CD4-positive, CD25-positive, alpha-beta regulatory T cell (primary cell): Measurements from ENCODE around the gene PITPNM1. TPM values are rescaled to one million over a fixed set of nuclear protein-coding genes. Genes with fewer than 3 reads are reported as not detected.

Experiments
- ATAC-seq, 2 donors: fragments of 150-1000 bp; cut with Tn5 transposase; one replicate each; pipeline ENCODE4 v1.10.0; 2021; ENCODE audit warnings: low read depth in 2 of 2, moderate number of reproducible peaks in 2 of 2, moderate library complexity in 1 of 2
- DNase-seq, 3 donors: peaks; one replicate each; pipeline versions ENCODE4 v3.0.0 to v3.0.0-alpha.2; 2012 to 2022; ENCODE audit warnings: mixed read lengths in 1 of 3
- H3K27ac ChIP-seq: one replicate; pipeline ENCODE4 v1.7.0; 2013; ENCODE audit warnings: mild to moderate bottlenecking, low read length; ENCODE audit not compliant: insufficient read depth, poor library complexity, severe bottlenecking
- H3K27me3 ChIP-seq: one replicate; pipeline ENCODE4 v1.7.0; 2013; ENCODE audit warnings: low read length; ENCODE audit not compliant: control insufficient read depth, insufficient read depth
- H3K36me3 ChIP-seq: one replicate; pipeline ENCODE4 v1.7.0; 2013; ENCODE audit warnings: mild to moderate bottlenecking, low read length, moderate library complexity; ENCODE audit not compliant: control insufficient read depth, insufficient read depth
- H3K4me1 ChIP-seq: 2 replicates; pipeline ENCODE4 v1.7.0; 2013; ENCODE audit warnings: mild to moderate bottlenecking, low read length; ENCODE audit not compliant: insufficient read depth, control insufficient read depth, poor library complexity, severe bottlenecking
- H3K4me3 ChIP-seq: one replicate; pipeline ENCODE4 v1.7.0; 2013; ENCODE audit warnings: low read depth, mild to moderate bottlenecking, low read length, moderate library complexity
- H3K9me3 ChIP-seq, 2 experiments: 1 replicate in 1 of 2; 2 replicates in 1 of 2; pipeline ENCODE4 v1.7.0; 2013; ENCODE audit warnings: low read length in 2 of 2, mild to moderate bottlenecking in 1 of 2, moderate library complexity in 1 of 2; ENCODE audit not compliant: control insufficient read depth in 2 of 2
- H3K27ac Mint-ChIP-seq, 3 donors: one replicate each; pipeline ENCODE4 v1.8.0; 2020 to 2022; ENCODE audit warnings: mild to moderate bottlenecking in 3 of 3, mixed read lengths in 3 of 3, moderate library complexity in 2 of 3
- H3K27me3 Mint-ChIP-seq: one replicate; pipeline ENCODE4 v1.8.0; 2022; ENCODE audit warnings: mild to moderate bottlenecking, mixed read lengths
- H3K36me3 Mint-ChIP-seq: one replicate; pipeline ENCODE4 v1.8.0; 2020; ENCODE audit warnings: mixed read lengths
- H3K4me1 Mint-ChIP-seq, 4 donors: one replicate each; pipeline ENCODE4 v1.8.0; 2020 to 2022; ENCODE audit warnings: mixed read lengths in 4 of 4, mild to moderate bottlenecking in 1 of 4
- H3K4me3 Mint-ChIP-seq, 4 donors: one replicate each; pipeline ENCODE4 v1.8.0; 2020 to 2022; ENCODE audit warnings: mild to moderate bottlenecking in 4 of 4, mixed read lengths in 4 of 4, moderate library complexity in 3 of 4
- H3K9me3 Mint-ChIP-seq, 7 donors: one replicate each; pipeline ENCODE4 v1.8.0; 2020 to 2022; ENCODE audit warnings: mixed read lengths in 7 of 7, mild to moderate bottlenecking in 3 of 7, moderate library complexity in 2 of 7
- polyA plus RNA-seq, 4 donors: library from polyadenylated mRNA; unstranded; fragments of 300-500 nt; fragmentation: Illumina TruSeq; gene quantifications; one replicate each; pipeline ENCODE4 v1.2.3, GENCODE V29; 2021
- total RNA-seq: library from RNA; stranded (reverse); gene quantifications from one replicate; pipeline ENCODE4 v1.2.3, GENCODE V29; 2022

Gene PITPNM1
- total and polyA plus RNA-seq, 5 donors from 2014 or later: 15.7 to 116 (median 17.9) TPM

GRCh38 chr11:67493548-67494370 is 11.4 kb downstream of the PITPNM1 start:
- Mint-ChIP-seq H3K9me3 (no peaks in the 10 kb centered on the region), H3K27ac (no peak overlapping the region), H3K36me3 (peaks cover 5% of the 10 kb centered on the region), H3K27me3 (no peaks in the 10 kb centered on the region), H3K4me1 (peaks cover 0 to 17% (median 6%) of the 10 kb centered on the region in 4 donors), H3K4me3 (no peak overlapping the region)
- Histone ChIP-seq H3K27me3 (no peaks in the 10 kb centered on the region), H3K27ac (no peak overlapping the region), H3K4me3 (no peak overlapping the region), H3K4me1 (peaks cover 5% of the 10 kb centered on the region), H3K9me3 (no peaks in the 10 kb centered on the region), H3K36me3 (peaks cover 62% of the 10 kb centered on the region)
- DNase-seq (no peak), ATAC-seq (no peak)

GRCh38 chr11:67492801-67493547 is 12.2 kb downstream of the PITPNM1 start:
- H3K9me3 Mint-ChIP-seq: no peaks in the 10 kb centered on the region
- no peak for ATAC-seq
- DNase-seq: no peak
- H3K9me3 ChIP-seq: no peaks in the 10 kb centered on the region
- no peaks in the 10 kb centered on the region for H3K27me3 ChIP-seq
- peaks cover 0 to 25% (median 10%) of the 10 kb centered on the region in 4 donors for H3K4me1 Mint-ChIP-seq
- peaks cover 3% of the 10 kb centered on the region for H3K27me3 Mint-ChIP-seq
- H3K27ac Mint-ChIP-seq: no peak overlapping the region
- H3K4me3 Mint-ChIP-seq: no peak overlapping the region
- no peak overlapping the region for H3K4me3 ChIP-seq
- peak overlapping the region; percentile 25 for H3K27ac ChIP-seq
- peaks cover 62% of the 10 kb centered on the region for H3K36me3 ChIP-seq
- peaks cover 13% of the 10 kb centered on the region for H3K4me1 ChIP-seq
- H3K36me3 Mint-ChIP-seq: peaks cover 6% of the 10 kb centered on the region

GRCh38 chr11:67492069-67492727 is 13.0 kb downstream of the PITPNM1 start:
- ATAC-seq (no peak), DNase-seq (no peak)
- no peaks in the 10 kb centered on the region for H3K9me3 Mint-ChIP-seq
- H3K4me1 ChIP-seq: peaks cover 21% of the 10 kb centered on the region
- H3K27me3 Mint-ChIP-seq: peaks cover 4% of the 10 kb centered on the region
- no peak overlapping the region for H3K4me3 ChIP-seq
- H3K27ac ChIP-seq: peak overlapping the region; percentile 25
- H3K36me3 ChIP-seq: peaks cover 65% of the 10 kb centered on the region
- no peaks in the 10 kb centered on the region for H3K27me3 ChIP-seq
- no peak overlapping the region for H3K4me3 Mint-ChIP-seq
- no peaks in the 10 kb centered on the region for H3K9me3 ChIP-seq
- H3K27ac Mint-ChIP-seq: no peak overlapping the region
- H3K4me1 Mint-ChIP-seq: peaks cover 0 to 32% (median 17%) of the 10 kb centered on the region in 4 donors
- peaks cover 13% of the 10 kb centered on the region for H3K36me3 Mint-ChIP-seq

- no peak overlapping the region for H3K27ac Mint-ChIP-seq
- peaks cover 0 to 40% (median 22%) of the 10 kb centered on the region in 4 donors for H3K4me1 Mint-ChIP-seq
- peaks cover 13% of the 10 kb centered on the region for H3K36me3 Mint-ChIP-seq
- H3K36me3 ChIP-seq: peaks cover 63% of the 10 kb centered on the region
- H3K4me3 Mint-ChIP-seq: no peak overlapping the region
- H3K9me3 Mint-ChIP-seq: no peaks in the 10 kb centered on the region
- H3K9me3 ChIP-seq: no peaks in the 10 kb centered on the region
- no peaks in the 10 kb centered on the region for H3K27me3 ChIP-seq
- H3K4me1 ChIP-seq: peaks cover 28% of the 10 kb centered on the region
- no peak overlapping the region for H3K27ac ChIP-seq
- DNase-seq (no peak), ATAC-seq (no peak)
- no peak overlapping the region for H3K4me3 ChIP-seq
- H3K27me3 Mint-ChIP-seq: peaks cover 4% of the 10 kb centered on the region
Observed at GRCh38 chr11:67491276-67492068, 13.7 kb downstream of the PITPNM1 start.

GRCh38 chr11:67490727-67491065 is 14.5 kb downstream of the PITPNM1 start:
- peaks cover 4% of the 10 kb centered on the region for H3K27me3 Mint-ChIP-seq
- no peak overlapping the region for H3K4me3 Mint-ChIP-seq
- Histone ChIP-seq H3K4me1 (peaks cover 36% of the 10 kb centered on the region), H3K36me3 (peaks cover 55% of the 10 kb centered on the region), H3K27ac (no peak overlapping the region), H3K27me3 (no peaks in the 10 kb centered on the region), H3K4me3 (no peak overlapping the region), H3K9me3 (no peaks in the 10 kb centered on the region)
- ATAC-seq (no peak), DNase-seq (no peak)
- H3K27ac Mint-ChIP-seq: no peak overlapping the region
- peaks cover 5 to 44% (median 29%) of the 10 kb centered on the region in 4 donors for H3K4me1 Mint-ChIP-seq
- no peaks in the 10 kb centered on the region for H3K9me3 Mint-ChIP-seq
- H3K36me3 Mint-ChIP-seq: peaks cover 18% of the 10 kb centered on the region

- Histone ChIP-seq H3K9me3 (no peaks in the 10 kb centered on the region), H3K4me1 (peaks cover 41% of the 10 kb centered on the region), H3K4me3 (no peak overlapping the region), H3K27ac (peak overlapping the region; percentile 92), H3K27me3 (no peaks in the 10 kb centered on the region), H3K36me3 (peaks cover 51% of the 10 kb centered on the region)
- H3K36me3 Mint-ChIP-seq: peaks cover 18% of the 10 kb centered on the region
- DNase-seq (no peak), ATAC-seq (no peak)
- no peaks in the 10 kb centered on the region for H3K9me3 Mint-ChIP-seq
- H3K27ac Mint-ChIP-seq: peak overlapping the region in 1 of 3 donors; percentile 92
- H3K4me1 Mint-ChIP-seq: peaks cover 5 to 47% (median 32%) of the 10 kb centered on the region in 4 donors
- peaks cover 4% of the 10 kb centered on the region for H3K27me3 Mint-ChIP-seq
- peak overlapping the region in 3 of 4 donors; percentile 43 to 69 (median 56) for H3K4me3 Mint-ChIP-seq
Observed at GRCh38 chr11:67489885-67490726, 15.1 kb downstream of the PITPNM1 start.
